ENCODE measurements around the gene OR1D5.
"Not testable (repeated sequence)": the region's sequence is repeated elsewhere in the genome, so short reads cannot be mapped to it uniquely, and the experiment has no call there.

The OR1D5 gene

DNA sequence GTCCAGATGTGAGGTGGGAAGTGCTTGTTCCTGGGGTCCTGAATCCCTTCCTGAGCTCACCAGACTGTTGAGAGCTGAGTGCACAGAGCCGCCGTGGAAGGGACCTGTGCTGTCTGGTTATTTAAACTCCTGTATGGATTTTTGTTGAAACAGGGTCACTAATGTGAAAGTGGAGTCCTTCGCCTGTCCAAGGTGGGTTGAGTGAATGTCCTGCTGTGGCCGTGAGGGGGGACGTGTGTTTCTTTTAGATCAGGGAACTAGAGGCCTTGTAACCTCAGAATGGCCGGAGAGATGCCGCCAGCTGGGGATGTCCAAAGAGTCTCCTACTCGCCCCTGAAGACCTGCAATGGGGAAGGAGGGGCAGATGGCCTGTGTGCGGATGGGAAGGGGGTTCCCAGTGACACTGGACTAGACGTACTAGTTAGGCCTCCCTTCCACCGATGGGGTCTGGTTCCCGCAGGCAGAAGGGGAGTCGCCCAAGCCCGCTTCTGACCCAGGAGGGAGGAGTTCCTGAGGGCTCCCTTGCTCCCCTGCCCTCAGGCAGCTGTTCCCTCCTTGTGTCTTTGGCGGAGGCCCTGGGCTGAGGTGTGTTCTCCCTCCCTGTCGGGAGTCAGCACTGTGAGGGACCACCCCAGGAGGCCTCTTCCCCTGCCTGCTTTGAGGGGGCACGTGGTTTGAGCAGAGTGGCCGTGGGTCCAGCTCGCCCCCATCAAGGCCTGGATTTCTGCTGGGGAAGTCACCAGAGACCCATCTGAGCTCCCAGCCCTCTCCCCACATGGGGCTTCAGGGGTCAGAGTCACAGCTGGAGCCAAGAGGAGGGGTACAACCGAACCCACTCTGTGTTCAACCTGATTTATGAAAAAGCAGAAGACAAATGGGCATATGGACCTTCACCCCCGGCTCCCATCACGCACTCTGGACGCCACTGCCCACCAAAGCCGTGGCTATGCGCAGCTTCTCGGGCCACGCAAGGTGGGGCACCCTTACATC, 30.9 kb downstream of the OR1D5 start:
- no peak for DNase-seq (ENCODE audit: low read depth)

DNA sequence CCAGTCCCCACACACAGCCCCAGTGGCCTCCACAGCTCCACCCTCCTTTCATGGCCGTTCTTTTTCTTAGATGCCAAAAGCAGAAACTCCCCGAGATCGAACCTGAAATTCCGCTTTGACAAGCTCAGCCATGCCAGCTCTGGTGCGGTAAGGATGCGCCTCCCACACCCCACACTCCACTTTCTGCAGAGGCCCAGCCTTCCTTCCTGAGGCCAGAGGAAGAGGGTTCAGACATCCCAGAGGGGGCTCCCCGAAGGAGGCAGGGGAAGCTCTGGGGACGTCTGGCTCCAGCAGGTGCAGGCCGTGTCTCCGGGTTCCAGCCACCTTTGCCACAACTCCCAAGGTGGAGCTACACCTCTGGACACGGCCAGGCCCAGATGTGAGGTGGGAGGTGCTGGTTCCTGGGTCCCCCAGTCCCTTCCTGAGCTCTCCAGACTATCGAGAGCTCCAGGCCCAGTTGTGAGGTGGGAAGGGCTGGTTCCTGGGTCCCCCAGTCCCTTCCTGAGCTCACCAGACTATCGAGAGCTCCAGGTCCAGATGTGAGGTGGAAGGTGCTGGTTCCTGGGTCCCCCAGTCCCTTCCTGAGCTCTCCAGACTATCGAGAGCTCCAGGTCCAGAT, 32.4 kb downstream of the OR1D5 start:
- DNase-seq (ENCODE audit: low read depth), result not testable (repeated sequence)

DNA sequence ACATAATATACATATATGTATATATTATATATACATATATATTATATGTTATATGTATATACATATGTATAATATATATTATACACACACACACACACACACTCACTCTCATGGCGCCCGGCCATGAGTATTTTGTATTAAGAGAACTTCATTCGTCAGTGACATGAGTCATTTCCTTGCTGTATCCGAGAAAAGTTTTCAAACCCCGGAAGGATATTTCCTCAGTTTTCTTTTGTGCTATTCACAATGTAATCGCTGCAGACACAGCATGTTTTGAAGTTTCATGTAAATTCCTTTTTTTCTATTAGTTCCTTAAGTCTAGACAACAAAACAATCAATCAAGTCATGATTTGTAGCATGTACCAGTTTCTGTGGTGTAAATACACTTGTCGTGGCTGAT, 33.3 kb downstream of the OR1D5 start:
- DNase-seq (ENCODE audit: low read depth), result no peak

- no peak for DNase-seq (ENCODE audit: low read depth)
Measured at GRCh38 chr17:3029213-3029913, 34.0 kb downstream of the OR1D5 start.

DNA sequence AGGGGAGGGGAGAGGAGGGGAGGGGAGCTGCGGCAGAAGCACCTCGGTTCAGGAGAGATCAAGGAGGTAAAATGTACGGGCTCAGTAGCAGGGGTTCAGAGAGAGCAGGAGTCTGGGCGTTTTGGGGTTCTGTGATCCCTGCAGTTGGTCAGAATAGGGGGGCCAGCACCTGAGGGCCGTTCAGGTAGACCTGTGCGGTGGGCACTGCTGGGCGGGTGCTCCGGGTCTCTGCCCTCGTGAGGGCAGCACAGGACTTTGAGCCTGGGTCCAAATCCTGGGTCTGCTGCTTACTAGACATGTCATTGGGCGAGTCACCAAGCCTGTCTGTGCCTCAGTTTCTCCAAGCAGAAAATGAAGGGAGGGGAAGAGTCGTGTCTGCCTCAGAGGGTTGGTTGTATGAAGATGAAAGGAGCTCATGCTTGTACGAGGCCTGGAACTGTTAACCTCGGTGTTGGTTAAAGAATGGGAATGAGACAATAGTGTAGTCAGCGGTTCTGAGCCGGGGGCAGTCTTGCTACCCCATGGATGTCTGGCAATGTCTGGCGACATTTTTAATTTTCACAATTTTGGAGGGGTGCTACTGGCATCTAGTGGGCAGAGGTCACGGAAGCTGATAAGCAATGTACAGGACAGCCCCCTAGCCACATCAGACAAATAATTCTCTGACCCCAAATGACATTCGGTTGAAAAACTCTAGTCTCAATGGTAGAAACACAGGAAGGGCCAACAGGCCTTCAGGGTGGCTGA, 35.4 kb downstream of the OR1D5 start:
- no peak for DNase-seq (ENCODE audit: low read depth)

GRCh38 chr17:3026856-3027751, 36.3 kb downstream of the OR1D5 start:
- DNase-seq (ENCODE audit: low read depth), result no peak

- no peak for DNase-seq (ENCODE audit: low read depth)
Measured at GRCh38 chr17:3026125-3026855, 37.1 kb downstream of the OR1D5 start.

GRCh38 chr17:3025421-3026124, 37.8 kb downstream of the OR1D5 start:
- no peak for DNase-seq (ENCODE audit: low read depth)

- no peak for DNase-seq (ENCODE audit: low read depth)
Measured at GRCh38 chr17:3024346-3024745, 39.1 kb downstream of the OR1D5 start.

DNA sequence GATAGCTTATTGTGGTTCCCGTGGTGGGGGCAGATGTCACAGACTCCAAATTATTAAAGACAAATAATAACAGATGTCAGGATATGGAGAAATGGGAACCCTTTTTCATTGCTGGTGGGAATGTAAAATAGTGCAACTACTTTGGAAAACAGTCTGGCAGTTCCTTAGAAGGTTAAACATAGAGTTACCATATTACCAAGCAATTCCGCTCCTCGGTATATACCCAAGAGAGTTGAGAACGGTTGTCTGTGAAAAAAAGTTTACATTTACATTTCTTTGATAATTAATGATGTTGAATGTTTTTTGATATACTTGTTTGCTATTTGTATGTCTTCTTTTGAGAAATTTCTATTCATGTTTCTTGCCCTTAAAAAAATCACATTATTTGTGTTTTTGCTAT, 41.2 kb downstream of the OR1D5 start:
- DNase-seq (ENCODE audit: low read depth), result no peak

DNA sequence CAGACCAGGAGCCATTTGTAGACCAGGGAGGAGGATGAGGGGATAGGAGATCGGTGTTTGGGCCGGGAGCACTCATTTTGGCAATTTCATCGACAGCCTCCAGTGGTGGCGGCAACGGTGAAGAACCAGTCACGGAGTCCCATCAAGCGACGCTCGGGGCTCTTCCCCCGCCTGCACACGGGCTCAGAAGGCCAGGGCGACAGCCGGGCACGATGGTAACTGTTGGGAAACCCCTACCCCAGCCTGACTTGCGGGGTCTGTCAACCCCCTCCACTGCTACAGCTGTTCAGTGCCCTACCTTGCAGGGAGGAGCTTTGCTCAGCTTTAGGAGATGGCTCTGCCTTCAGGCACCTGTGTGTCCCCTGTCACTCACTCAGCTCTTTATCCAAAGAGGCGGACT, 43.0 kb downstream of the OR1D5 start:
- DNase-seq (ENCODE audit: low read depth), result no peak

DNA sequence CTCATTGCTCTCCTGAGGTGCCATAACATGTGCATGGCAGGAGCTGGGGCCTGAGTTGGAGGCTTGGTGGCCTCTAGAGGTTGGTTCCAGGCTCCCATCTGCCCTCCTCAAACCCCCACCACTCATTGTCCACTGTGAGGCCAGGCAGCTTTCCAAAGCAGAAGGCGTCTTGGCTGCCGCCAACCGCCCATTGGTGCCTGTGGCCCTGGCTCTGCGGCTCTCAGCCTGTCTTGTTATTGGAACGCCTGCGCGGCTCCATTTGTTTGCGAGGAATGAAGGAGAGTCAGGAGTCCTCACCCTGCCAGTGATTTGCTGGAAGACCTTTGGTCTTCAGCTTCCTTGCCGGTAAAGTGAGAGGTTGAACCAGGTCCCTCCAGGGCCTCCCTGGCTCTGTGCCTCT, 43.6 kb downstream of the OR1D5 start:
- no peak for DNase-seq (ENCODE audit: low read depth)

GRCh38 chr17:3017936-3018335, 45.5 kb downstream of the OR1D5 start:
- no peak for DNase-seq (ENCODE audit: low read depth)

DNA sequence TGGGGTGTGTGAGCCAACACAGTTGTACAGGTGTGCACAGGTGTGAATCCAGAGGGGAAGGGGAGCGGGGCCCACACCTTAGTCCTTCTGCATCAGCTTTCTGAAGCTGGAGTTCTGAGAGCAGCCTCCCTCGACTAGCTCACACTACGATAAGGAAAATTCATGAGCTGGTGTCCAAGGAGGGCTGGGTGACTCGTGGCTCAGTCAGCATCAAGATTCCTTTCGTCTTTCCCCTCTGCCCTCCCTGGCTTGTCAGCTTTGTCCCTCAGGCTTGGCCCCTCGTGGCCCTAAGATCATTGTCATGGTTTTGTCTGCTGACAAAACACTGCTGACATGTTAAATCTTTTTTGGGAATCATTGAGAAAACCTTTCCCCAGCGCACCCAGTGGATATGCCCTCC, 47.5 kb downstream of the OR1D5 start:
- no peak for DNase-seq (ENCODE audit: low read depth)

DNA sequence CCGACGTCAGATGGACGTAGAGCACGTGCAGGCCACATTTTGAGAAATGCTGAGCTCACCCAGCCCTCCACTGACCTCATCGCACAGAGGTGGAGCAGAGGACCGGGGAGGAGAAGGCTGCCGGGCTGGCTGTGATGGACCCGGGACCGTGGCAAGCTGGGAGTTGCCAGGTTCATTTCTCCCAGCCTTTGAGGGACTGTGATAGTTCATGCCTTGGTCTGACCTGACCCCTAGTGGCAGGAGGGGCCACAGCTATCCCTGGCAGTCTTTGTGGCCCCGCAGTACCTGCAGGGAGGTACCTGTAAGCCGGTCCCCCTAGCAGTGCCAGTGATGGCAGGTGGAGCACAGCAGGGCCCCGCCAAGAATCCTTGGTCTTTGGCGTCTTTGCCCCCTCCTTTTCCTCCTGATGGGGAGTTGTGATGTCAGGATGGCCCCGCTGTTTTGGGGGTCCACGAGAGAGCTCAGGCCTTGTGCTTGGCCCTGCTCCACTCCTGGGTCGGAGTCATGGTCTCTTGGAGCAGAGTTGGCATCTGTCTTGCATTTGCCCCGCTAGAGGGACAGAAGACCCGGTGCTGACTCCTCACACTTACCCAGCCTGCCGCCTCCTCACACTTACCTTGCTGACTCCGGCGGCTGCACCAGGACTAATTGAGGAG, 50.4 kb downstream of the OR1D5 start:
- peak; percentile 11 for DNase-seq (ENCODE audit: low read depth)

Measured in T-helper 22 cell (primary cell).